ENCODE measurements around the gene CKLF. TPM values are rescaled to one million over a fixed set of nuclear protein-coding genes. Genes with fewer than 3 reads are reported as not detected.
"Not testable (repeated sequence)": the region's sequence is repeated elsewhere in the genome, so short reads cannot be mapped to it uniquely, and the experiment has no call there.

The CKLF gene
- total RNA-seq, 2 donors from 2014 or later = 11.5 to 22.5 TPM

- Histone ChIP-seq H3K4me1 (no peaks in the 10 kb centered on the region), H3K36me3 (peaks cover 11% of the 10 kb centered on the region), H3K4me3 (no peak overlapping the region), H3K27me3 (no peaks in the 10 kb centered on the region), H3K9me3 (no peaks in the 10 kb centered on the region), H3K27ac (no peak overlapping the region)
- TF ChIP-seq CTCF (IDR thresholded peaks at IDR 0.05) = no peak
- DNase-seq (ENCODE audit: low spot score) = no peak
Measured at GRCh38 chr16:66563574-66564334, 11.4 kb downstream of the CKLF start.

- H3K27me3 ChIP-seq = no peaks in the 10 kb centered on the region
- no peak for DNase-seq (ENCODE audit: low spot score)
- peaks cover 11% of the 10 kb centered on the region for H3K36me3 ChIP-seq
- H3K4me3 ChIP-seq = no peak within 1 kb of the TSS
- no peak within 1 kb of the TSS for H3K27ac ChIP-seq
- no peaks in the 10 kb centered on the region for H3K4me1 ChIP-seq
- no peak for TF ChIP-seq CTCF (IDR thresholded peaks at IDR 0.05)
- H3K9me3 ChIP-seq = no peaks in the 10 kb centered on the region
Measured at GRCh38 chr16:66566051-66566901, 13.9 kb downstream of the CKLF start, which contains the start of gene CMTM1. TSS of gene CMTM1 (plus strand) at chr16:66566439. CDS start at chr16:66566514, 75 bp downstream.

GRCh38 chr16:66567270-66567669 is 14.9 kb downstream of the CKLF start:
- H3K9me3 ChIP-seq; DNase-seq (ENCODE audit: low spot score); H3K27ac ChIP-seq; H3K4me1 ChIP-seq; H3K27me3 ChIP-seq; H3K4me3 ChIP-seq: not testable (repeated sequence)
- peaks cover 11% of the 10 kb centered on the region for H3K36me3 ChIP-seq

GRCh38 chr16:66568355-66568754 is 16.0 kb downstream of the CKLF start:
- H3K9me3 ChIP-seq = no peaks in the 10 kb centered on the region
- H3K27ac ChIP-seq = no peak overlapping the region
- DNase-seq (ENCODE audit: low spot score) = no peak
- no peaks in the 10 kb centered on the region for H3K27me3 ChIP-seq
- H3K36me3 ChIP-seq = peaks cover 11% of the 10 kb centered on the region
- H3K4me1 ChIP-seq = no peaks in the 10 kb centered on the region
- TF ChIP-seq CTCF (IDR thresholded peaks at IDR 0.05) = no peak
- H3K4me3 ChIP-seq = no peak overlapping the region

- no peak for TF ChIP-seq CTCF (IDR thresholded peaks at IDR 0.05)
- peaks cover 11% of the 10 kb centered on the region for H3K36me3 ChIP-seq
- no peak overlapping the region for H3K27ac ChIP-seq
- H3K27me3 ChIP-seq = no peaks in the 10 kb centered on the region
- H3K9me3 ChIP-seq = no peaks in the 10 kb centered on the region
- no peak overlapping the region for H3K4me3 ChIP-seq
- no peak for DNase-seq (ENCODE audit: low spot score)
- no peaks in the 10 kb centered on the region for H3K4me1 ChIP-seq
Measured at GRCh38 chr16:66569131-66569530, 16.8 kb downstream of the CKLF start.

- Histone ChIP-seq H3K27me3 (no peaks in the 10 kb centered on the region), H3K27ac (no peak overlapping the region), H3K9me3 (no peaks in the 10 kb centered on the region), H3K4me1 (no peaks in the 10 kb centered on the region), H3K4me3 (no peak overlapping the region), H3K36me3 (peaks cover 11% of the 10 kb centered on the region)
- DNase-seq (ENCODE audit: low spot score) = no peak
- no peak for TF ChIP-seq CTCF (IDR thresholded peaks at IDR 0.05)
Measured at GRCh38 chr16:66569827-66570405, 17.5 kb downstream of the CKLF start.

Data from right atrium auricular region (tissue), 2 donors.